ENCODE results near the gene STON2. TPM values are rescaled to one million over a fixed set of nuclear protein-coding genes. Genes with fewer than 3 reads are reported as not detected.

Gene STON2
- total RNA-seq, 1 experiment from 2014 or later, result 12.3 TPM

DNA sequence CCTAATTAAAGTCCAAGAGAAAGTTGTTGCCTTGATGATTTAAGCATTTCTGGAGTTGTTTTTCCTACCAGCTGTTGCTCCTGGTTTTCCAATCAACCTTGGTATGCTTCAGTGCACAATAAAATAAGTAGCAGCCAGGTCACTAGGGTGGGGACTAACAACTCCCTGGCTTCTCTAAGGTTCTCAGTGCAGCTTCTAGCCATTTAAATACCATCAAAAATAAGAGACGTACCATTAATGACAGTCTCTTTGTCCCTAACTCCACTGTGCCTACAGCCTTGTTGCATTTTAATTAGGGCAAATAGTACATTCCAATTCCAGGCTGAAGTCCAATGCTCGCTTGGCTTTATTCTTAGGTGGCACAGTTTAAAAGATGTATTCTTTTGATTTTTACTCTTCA lies 11.8 kb downstream of the STON2 start:
- Histone ChIP-seq H3K9me2 (replicated peaks; ENCODE audit: low read length) (no peaks in the 10 kb centered on the region), H2AFZ (ENCODE audit: low read length) (no peak overlapping the region), H3F3A (ENCODE audit: low read length, unreplicated experiment) (no peaks in the 10 kb centered on the region), H3K27me3 (ENCODE audit: low read length) (no peaks in the 10 kb centered on the region), H3K9ac (ENCODE audit: low read length) (no peak overlapping the region), H3K4me2 (ENCODE audit: low read length) (no peak overlapping the region), H4K20me1 (ENCODE audit: low read length) (no peaks in the 10 kb centered on the region), H3K27ac (ENCODE audit: low read length) (no peak overlapping the region), H3K4me3 (ENCODE audit: low read length) (no peak overlapping the region), H3K36me3 (ENCODE audit: low read depth, low read length) (no peaks in the 10 kb centered on the region), H3K9me3 (ENCODE audit: low read length) (no peaks in the 10 kb centered on the region), H3K4me1 (ENCODE audit: insufficient read depth, low read length) (peaks cover 16% of the 10 kb centered on the region), H3K79me2 (ENCODE audit: low read length) (no peaks in the 10 kb centered on the region)
- TF ChIP-seq EZH2phosphoT487 (IDR thresholded peaks at IDR 0.05; ENCODE audit: borderline replicate concordance, low read length) (no peak), EZH2 (IDR thresholded peaks at IDR 0.05; ENCODE audit: low read length, unreplicated experiment) (no peak)
- TF ChIP-seq, protein P1, sequence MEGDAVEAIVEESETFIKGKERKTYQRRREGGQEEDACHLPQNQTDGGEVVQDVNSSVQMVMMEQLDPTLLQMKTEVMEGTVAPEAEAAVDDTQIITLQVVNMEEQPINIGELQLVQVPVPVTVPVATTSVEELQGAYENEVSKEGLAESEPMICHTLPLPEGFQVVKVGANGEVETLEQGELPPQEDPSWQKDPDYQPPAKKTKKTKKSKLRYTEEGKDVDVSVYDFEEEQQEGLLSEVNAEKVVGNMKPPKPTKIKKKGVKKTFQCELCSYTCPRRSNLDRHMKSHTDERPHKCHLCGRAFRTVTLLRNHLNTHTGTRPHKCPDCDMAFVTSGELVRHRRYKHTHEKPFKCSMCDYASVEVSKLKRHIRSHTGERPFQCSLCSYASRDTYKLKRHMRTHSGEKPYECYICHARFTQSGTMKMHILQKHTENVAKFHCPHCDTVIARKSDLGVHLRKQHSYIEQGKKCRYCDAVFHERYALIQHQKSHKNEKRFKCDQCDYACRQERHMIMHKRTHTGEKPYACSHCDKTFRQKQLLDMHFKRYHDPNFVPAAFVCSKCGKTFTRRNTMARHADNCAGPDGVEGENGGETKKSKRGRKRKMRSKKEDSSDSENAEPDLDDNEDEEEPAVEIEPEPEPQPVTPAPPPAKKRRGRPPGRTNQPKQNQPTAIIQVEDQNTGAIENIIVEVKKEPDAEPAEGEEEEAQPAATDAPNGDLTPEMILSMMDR (conservative IDR thresholded peaks at IDR 0.05; ENCODE audit: low read depth, low read length), result no peak
- DNase-seq (no peak), ATAC-seq (no peak)
- BruUV-seq (replicated peaks), result no TSS peak
- POLR2A ChIA-PET (ENCODE audit: unreplicated experiment), result no interaction called here
- CTCF ChIA-PET, result no interaction called here
- intact Hi-C loops (cut with micrococcal nuclease), result no loop called here

DNA sequence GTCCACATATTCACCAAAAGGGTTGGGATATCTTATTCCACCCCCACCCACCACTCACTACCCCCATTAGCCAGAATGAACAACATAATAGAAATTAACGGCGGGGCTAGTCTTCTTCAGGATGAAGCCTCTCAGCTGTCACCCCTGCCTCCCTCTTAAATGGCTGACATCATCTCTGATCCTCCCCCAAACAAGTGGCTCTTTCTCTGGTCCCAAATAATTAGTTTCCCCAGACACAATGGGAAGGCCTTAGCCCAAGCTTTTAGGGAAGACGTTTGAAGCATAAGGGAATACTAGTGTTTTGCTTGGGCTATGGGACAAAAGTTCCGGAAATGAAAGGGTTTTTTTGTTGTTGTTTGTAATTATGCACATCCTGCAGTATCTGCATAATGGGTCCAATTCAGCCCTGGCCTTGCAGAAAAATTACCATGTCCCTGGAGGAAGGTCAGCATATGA lies 13.8 kb downstream of the STON2 start:
- no TSS peak for BruUV-seq (replicated peaks)
- no peak for ATAC-seq
- H3K9ac ChIP-seq (ENCODE audit: low read length), result no peak overlapping the region
- H3K9me3 ChIP-seq (ENCODE audit: low read length), result no peaks in the 10 kb centered on the region
- H3K4me2 ChIP-seq (ENCODE audit: low read length), result no peak overlapping the region
- H3K79me2 ChIP-seq (ENCODE audit: low read length), result no peaks in the 10 kb centered on the region
- H3K9me2 ChIP-seq (replicated peaks; ENCODE audit: low read length), result no peaks in the 10 kb centered on the region
- no peak overlapping the region for H3K4me3 ChIP-seq (ENCODE audit: low read length)
- no peaks in the 10 kb centered on the region for H3K27me3 ChIP-seq (ENCODE audit: low read length)
- H3K36me3 ChIP-seq (ENCODE audit: low read depth, low read length), result no peaks in the 10 kb centered on the region
- DNase-seq, result no peak
- no peaks in the 10 kb centered on the region for H3F3A ChIP-seq (ENCODE audit: low read length, unreplicated experiment)
- intact Hi-C loops (cut with micrococcal nuclease), result no loop called here
- POLR2A ChIA-PET (ENCODE audit: unreplicated experiment), result no interaction called here
- H4K20me1 ChIP-seq (ENCODE audit: low read length), result no peaks in the 10 kb centered on the region
- CTCF ChIA-PET, result no interaction called here
- H2AFZ ChIP-seq (ENCODE audit: low read length), result no peak overlapping the region
- TF ChIP-seq EZH2 (IDR thresholded peaks at IDR 0.05; ENCODE audit: low read length, unreplicated experiment), result no peak
- H3K27ac ChIP-seq (ENCODE audit: low read length), result no peak overlapping the region
- peaks cover 34% of the 10 kb centered on the region for H3K4me1 ChIP-seq (ENCODE audit: insufficient read depth, low read length)

DNA sequence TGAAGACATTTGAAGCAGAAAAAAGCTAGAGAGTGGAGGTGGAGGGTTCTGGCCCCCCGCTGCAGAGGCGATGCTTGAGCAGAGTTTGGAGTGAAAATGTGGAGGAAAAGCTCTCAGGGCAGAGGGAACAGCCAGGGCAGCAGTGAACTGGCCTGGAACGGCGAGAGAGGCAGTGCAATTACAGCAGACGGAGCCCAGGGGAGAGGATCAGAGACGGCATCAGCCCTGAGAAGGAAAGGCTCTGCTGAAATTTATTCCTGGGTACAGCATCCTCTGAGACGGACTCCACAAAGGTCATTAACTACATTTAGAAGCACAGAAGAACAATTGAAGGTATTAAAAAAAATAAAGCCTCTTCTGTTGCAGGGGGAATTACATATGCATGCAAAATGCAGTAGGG lies 14.2 kb downstream of the STON2 start:
- no peak overlapping the region for H3K27ac ChIP-seq (ENCODE audit: low read length)
- CTCF ChIA-PET, result no interaction called here
- no peaks in the 10 kb centered on the region for H4K20me1 ChIP-seq (ENCODE audit: low read length)
- H3K79me2 ChIP-seq (ENCODE audit: low read length), result no peaks in the 10 kb centered on the region
- H3K9me2 ChIP-seq (replicated peaks; ENCODE audit: low read length), result no peaks in the 10 kb centered on the region
- TF ChIP-seq, protein P1 (conservative IDR thresholded peaks at IDR 0.05; ENCODE audit: low read depth, low read length), result no peak
- TF ChIP-seq EZH2phosphoT487 (IDR thresholded peaks at IDR 0.05; ENCODE audit: borderline replicate concordance, low read length) (no peak), EZH2 (IDR thresholded peaks at IDR 0.05; ENCODE audit: low read length, unreplicated experiment) (no peak)
- H3F3A ChIP-seq (ENCODE audit: low read length, unreplicated experiment), result no peaks in the 10 kb centered on the region
- no peaks in the 10 kb centered on the region for H3K27me3 ChIP-seq (ENCODE audit: low read length)
- no peaks in the 10 kb centered on the region for H3K9me3 ChIP-seq (ENCODE audit: low read length)
- no peak overlapping the region for H2AFZ ChIP-seq (ENCODE audit: low read length)
- no peak overlapping the region for H3K9ac ChIP-seq (ENCODE audit: low read length)
- H3K4me2 ChIP-seq (ENCODE audit: low read length), result no peak overlapping the region
- peaks cover 37% of the 10 kb centered on the region for H3K4me1 ChIP-seq (ENCODE audit: insufficient read depth, low read length)
- no peak overlapping the region for H3K4me3 ChIP-seq (ENCODE audit: low read length)
- POLR2A ChIA-PET (ENCODE audit: unreplicated experiment), result no interaction called here
- no TSS peak for BruUV-seq (replicated peaks)
- DNase-seq, result no peak
- ATAC-seq, result no peak
- intact Hi-C loops (cut with micrococcal nuclease), result no loop called here
- no peaks in the 10 kb centered on the region for H3K36me3 ChIP-seq (ENCODE audit: low read depth, low read length)
